GM12878 (cell line): ENCODE data around the gene TNFRSF1A. TPM values are rescaled to one million over a fixed set of nuclear protein-coding genes. Genes with fewer than 3 reads are reported as not detected.

ENCODE experiments used
- ATAC-seq: fragments of 200-7000 bp; cut with Tn5 transposase; 3 replicates; pipeline ENCODE4 v1.9.1; 2020; ENCODE audit warnings: mild to moderate bottlenecking, moderate library complexity
- BruUV-seq: library from RNA; stranded (reverse); fragments of 400-500 nt; replicated peaks from 2 replicates; lab custom pipeline; 2021; lab: Mats Ljungman, UMichigan
- CTCF ChIA-PET: fragments of 300-600 bp; sonication (Branson Sonifier 250); formaldehyde crosslinking; extraction: SDS; loops from one replicate; lab custom pipeline; 2021; ENCODE audit warnings: inconsistent platforms; lab: Yijun Ruan, JAX
- POLR2A ChIA-PET: fragments of 350-600 bp; formaldehyde crosslinking; extraction: SDS; loops from one replicate; lab custom pipeline; 2021; ENCODE audit warnings: inconsistent platforms; lab: Charles Lee
- RAD21 ChIA-PET: fragments of 300-600 bp; sonication (Branson Sonifier 250); formaldehyde crosslinking; loops from one replicate; lab custom pipeline; 2023; ENCODE audit warnings: antibody characterized with exemption; ENCODE audit not compliant: unreplicated experiment; lab: Charles Lee
- SMC1A ChIA-PET: fragments of 300-600 bp; sonication (Branson Sonifier 250); formaldehyde crosslinking; loops from one replicate; lab custom pipeline; 2023; ENCODE audit not compliant: unreplicated experiment, uncharacterized antibody; lab: Charles Lee
- DNase-seq: peaks from one replicate; pipeline ENCODE4 v3.0.0-alpha.2; 2011; ENCODE audit warnings: low read depth, low spot score
- FAIRE-seq: peaks from 3 replicates; lab custom pipeline; 2011; peaks lifted over from hg19 to GRCh38; lab: Jason Lieb, UNC
- H2AFZ ChIP-seq: 2 replicates; pipeline ENCODE4 v1.6.0; 2011; ENCODE audit warnings: low read depth, low read length, control low read depth; ENCODE audit not compliant: control insufficient read depth
- H3K27ac ChIP-seq: 2 replicates; pipeline ENCODE4 v1.5.1; 2011; ENCODE audit warnings: control low read depth; ENCODE audit not compliant: control insufficient read depth, insufficient read depth
- H3K27me3 ChIP-seq, 2 experiments: replicated peaks in 1 of 2; 2 replicates each; pipeline versions ENCODE4 v1.6.0 to v1.6.1; 2011; ENCODE audit warnings: low read length in 1 of 2; ENCODE audit not compliant: control insufficient read depth in 2 of 2, insufficient read depth in 2 of 2
- H3K36me3 ChIP-seq, 2 experiments: 2 replicates each; pipeline ENCODE4 v1.5.1; 2011; ENCODE audit warnings: low read length in 1 of 2; ENCODE audit not compliant: control insufficient read depth in 2 of 2, insufficient read depth in 2 of 2
- H3K4me1 ChIP-seq: 2 replicates; pipeline ENCODE4 v1.6.1; 2011; ENCODE audit warnings: mild to moderate bottlenecking, low read length, moderate library complexity, mixed read lengths; ENCODE audit not compliant: control insufficient read depth, insufficient read depth
- H3K4me2 ChIP-seq: 2 replicates; pipeline ENCODE4 v1.6.0; 2011; ENCODE audit warnings: control low read depth; ENCODE audit not compliant: control insufficient read depth, insufficient read depth
- H3K4me3 ChIP-seq: fragments of 200-600 bp; sonication (generic); 2 replicates; pipeline ENCODE4 v1.5.1; 2016
- H3K79me2 ChIP-seq: 2 replicates; pipeline ENCODE4 v1.6.0; 2011; ENCODE audit warnings: low read length; ENCODE audit not compliant: control insufficient read depth, insufficient read depth
- H3K9ac ChIP-seq: 2 replicates; pipeline ENCODE4 v1.8.0; 2011; ENCODE audit warnings: low read length, control low read depth, mixed read lengths; ENCODE audit not compliant: control insufficient read depth, insufficient read depth
- H3K9me3 ChIP-seq: replicated peaks from 3 replicates; pipeline ENCODE4 v1.5.1; 2011; ENCODE audit warnings: mild to moderate bottlenecking, low read length; ENCODE audit not compliant: control insufficient read depth, insufficient read depth
- H4K20me1 ChIP-seq: 2 replicates; pipeline ENCODE4 v1.6.0; 2011; ENCODE audit not compliant: control insufficient read depth, insufficient read depth
- CBFB ChIP-seq: IDR thresholded peaks from 2 replicates; pipeline ENCODE4 v1.6.1; 2016; ENCODE audit warnings: antibody characterized with exemption, low read depth
- MAX ChIP-seq: IDR thresholded peaks from 2 replicates; pipeline ENCODE4 v1.6.1; 2012; ENCODE audit warnings: low read depth, low read length, improper control_type of control experiment
- POLR2AphosphoS5 ChIP-seq: IDR thresholded peaks from 2 replicates; pipeline ENCODE4 v1.6.1; 2011; ENCODE audit warnings: mild to moderate bottlenecking, low read length, inconsistent platforms
- POU2F2 ChIP-seq: IDR thresholded peaks from 3 replicates; pipeline ENCODE4 v1.6.1; 2011; ENCODE audit warnings: low read depth, mild to moderate bottlenecking, low read length, borderline replicate concordance
- REST ChIP-seq: IDR thresholded peaks from 2 replicates; pipeline ENCODE4 v1.6.1; 2012; ENCODE audit warnings: mild to moderate bottlenecking, low read depth, low read length
- SIX5 ChIP-seq: IDR thresholded peaks from 2 replicates; pipeline ENCODE4 v1.6.1; 2011; ENCODE audit warnings: mild to moderate bottlenecking, low read depth, low read length, moderate library complexity; ENCODE audit not compliant: severe bottlenecking
- ZNF384 ChIP-seq: IDR thresholded peaks from 2 replicates; pipeline ENCODE4 v1.6.1; 2012; ENCODE audit warnings: low read depth, mild to moderate bottlenecking, low read length, improper control_type of control experiment, borderline replicate concordance
- WGBS: methylation state at CpG from one replicate; pipeline ENCODE4 v1.1.6; 2016; ENCODE audit warnings: low lambda C conversion rate; ENCODE audit not compliant: insufficient replicate concordance, insufficient coverage; ENCODE audit errors: missing lambda C conversion rate; 5-methylcytosine and 5-hydroxymethylcytosine counted together
- in situ Hi-C: fragments of 300-500 bp; cut with MboI; formaldehyde crosslinking; loops from 9 replicates; pipeline ENCODE4 v1.14.3; 2018; ENCODE audit warnings: mixed read lengths
- intact Hi-C: fragments of 100-400 bp; cut with micrococcal nuclease; formaldehyde crosslinking; loops from one replicate; pipeline ENCODE4 v1.14.2; 2022; ENCODE audit not compliant: unreplicated experiment
- polyA plus RNA-seq, 11 experiments: library from polyadenylated mRNA; depleted of rRNA in 4 of 11; unstranded in 6 of 11; stranded (reverse) in 5 of 11; fragments of >200 nt; fragmentation: Nextera tagmentation in 4 of 11; fragmentation: Illumina TruSeq in 1 of 11; extraction: Ambion mirVana in 4 of 11; extraction: Trizol in 1 of 11; gene quantifications; 1 replicate in 1 of 11; 2 replicates in 10 of 11; pipeline versions ENCODE4 v1.2.1 to v1.2.3, GENCODE V29; 2011 to 2016; ENCODE audit warnings: inconsistent platforms in 2 of 11, missing spikeins in 2 of 11, low read depth in 1 of 11
- total RNA-seq, 4 experiments: library from RNA; depleted of rRNA in 3 of 4; stranded (reverse); fragments of >200 nt in 3 of 4; fragmentation: Illumina TruSeq in 1 of 4; extraction: Trizol in 1 of 4; gene quantifications; 2 replicates each; pipeline versions ENCODE4 v1.2.1 to v1.2.3, GENCODE V29; 2013 to 2021
- TF ChIP-seq, protein P1 (sequence below): fragments of 150-350 bp; IDR thresholded peaks from 2 replicates; pipeline ENCODE4 v1.6.1; 2016; ENCODE audit warnings: low read depth, low read length

The TNFRSF1A gene
- total and polyA plus RNA-seq, 10 of the 15 experiments (the other 5 are each of a cell fraction or from before 2014, with no cell fraction given) = 0.24 to 16.5 (median 13.0) TPM

DNA sequence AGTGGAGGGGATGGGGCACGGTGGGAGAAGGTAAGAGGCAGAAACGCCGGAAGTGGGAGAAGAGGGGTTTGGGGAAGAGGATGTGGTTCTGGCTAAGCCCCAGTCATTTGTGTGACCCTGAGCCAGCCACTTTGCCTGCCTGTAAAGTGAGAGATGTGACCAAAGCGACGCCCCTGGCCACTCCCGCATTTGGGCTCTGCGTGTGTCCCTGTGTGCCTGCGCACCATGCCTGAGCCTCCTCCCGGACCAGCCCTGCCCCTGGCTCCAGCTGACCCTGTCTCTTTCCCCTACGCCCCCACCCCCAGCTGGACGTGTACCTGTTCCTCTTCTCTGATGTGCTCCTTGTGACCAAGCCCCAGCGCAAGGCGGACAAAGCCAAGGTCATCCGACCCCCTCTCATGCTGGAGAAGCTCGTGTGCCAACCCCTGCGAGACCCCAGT lies 23.4 kb downstream of the TNFRSF1A start:
- H3K9ac ChIP-seq = no peak overlapping the region
- BruUV-seq = no TSS peak
- ChIA-PET RAD21 (interaction anchor here (0.6 to 1.0 kb wide), 2 partner anchors 21 to 219 kb away, joined by 3 read pairs; no protein-coding TSS in a partner anchor), CTCF (interaction anchor here (3.1 kb wide), 1 partner anchor 12 kb away, joined by 9 read pairs; no protein-coding TSS in a partner anchor), POLR2A (interaction anchor here (0.7 kb wide), 1 partner anchor 213 kb away, joined by 7 read pairs; no protein-coding TSS in a partner anchor), SMC1A (no interaction called here)
- in situ Hi-C loops = no loop called here
- H4K20me1 ChIP-seq = no peaks in the 10 kb centered on the region
- no peak for ATAC-seq
- H3K36me3 ChIP-seq = no peaks in the 10 kb centered on the region
- FAIRE-seq = no peak
- no peak overlapping the region for H3K27ac ChIP-seq
- TF ChIP-seq ZNF384 (no peak), MAX (no peak), POU2F2 (no peak), SIX5 (no peak), CBFB (no peak), POLR2AphosphoS5 (no peak), REST (no peak)
- TF ChIP-seq, protein P1, sequence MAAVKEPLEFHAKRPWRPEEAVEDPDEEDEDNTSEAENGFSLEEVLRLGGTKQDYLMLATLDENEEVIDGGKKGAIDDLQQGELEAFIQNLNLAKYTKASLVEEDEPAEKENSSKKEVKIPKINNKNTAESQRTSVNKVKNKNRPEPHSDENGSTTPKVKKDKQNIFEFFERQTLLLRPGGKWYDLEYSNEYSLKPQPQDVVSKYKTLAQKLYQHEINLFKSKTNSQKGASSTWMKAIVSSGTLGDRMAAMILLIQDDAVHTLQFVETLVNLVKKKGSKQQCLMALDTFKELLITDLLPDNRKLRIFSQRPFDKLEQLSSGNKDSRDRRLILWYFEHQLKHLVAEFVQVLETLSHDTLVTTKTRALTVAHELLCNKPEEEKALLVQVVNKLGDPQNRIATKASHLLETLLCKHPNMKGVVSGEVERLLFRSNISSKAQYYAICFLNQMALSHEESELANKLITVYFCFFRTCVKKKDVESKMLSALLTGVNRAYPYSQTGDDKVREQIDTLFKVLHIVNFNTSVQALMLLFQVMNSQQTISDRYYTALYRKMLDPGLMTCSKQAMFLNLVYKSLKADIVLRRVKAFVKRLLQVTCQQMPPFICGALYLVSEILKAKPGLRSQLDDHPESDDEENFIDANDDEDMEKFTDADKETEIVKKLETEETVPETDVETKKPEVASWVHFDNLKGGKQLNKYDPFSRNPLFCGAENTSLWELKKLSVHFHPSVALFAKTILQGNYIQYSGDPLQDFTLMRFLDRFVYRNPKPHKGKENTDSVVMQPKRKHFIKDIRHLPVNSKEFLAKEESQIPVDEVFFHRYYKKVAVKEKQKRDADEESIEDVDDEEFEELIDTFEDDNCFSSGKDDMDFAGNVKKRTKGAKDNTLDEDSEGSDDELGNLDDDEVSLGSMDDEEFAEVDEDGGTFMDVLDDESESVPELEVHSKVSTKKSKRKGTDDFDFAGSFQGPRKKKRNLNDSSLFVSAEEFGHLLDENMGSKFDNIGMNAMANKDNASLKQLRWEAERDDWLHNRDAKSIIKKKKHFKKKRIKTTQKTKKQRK = no peak
- no peak for DNase-seq
- H3K4me3 ChIP-seq = no peak overlapping the region
- 60% methylated on average over 16 of the region's 16 CpGs for WGBS
- no peaks in the 10 kb centered on the region for H3K27me3 ChIP-seq
- H3K9me3 ChIP-seq = no peaks in the 10 kb centered on the region
- intact Hi-C loops = no loop called here
- H2AFZ ChIP-seq = no peak overlapping the region
- no peaks in the 10 kb centered on the region for H3K79me2 ChIP-seq
- H3K4me2 ChIP-seq = no peak overlapping the region
- H3K4me1 ChIP-seq = peaks cover 28% of the 10 kb centered on the region
